K562 (cell line): ENCODE results near the gene MCC. TPM values are rescaled to one million over a fixed set of nuclear protein-coding genes. Genes with fewer than 3 reads are reported as not detected.

Source experiments
- ARNT ChIP-seq, 2 experiments: fragments of 450-650 bp; IDR thresholded peaks; 2 replicates each; pipeline ENCODE4 v1.6.1; 2016; ENCODE audit warnings: mild to moderate bottlenecking in 1 of 2
- HEY1 ChIP-seq: fragments of 250-450 bp; sonication (Bioruptor Pico); IDR thresholded peaks from 2 replicates; pipeline ENCODE4 v1.5.0; 2020; ENCODE audit warnings: mild to moderate bottlenecking, moderate library complexity, borderline replicate concordance
- polyA plus RNA-seq, 8 experiments: library from polyadenylated mRNA; depleted of rRNA in 4 of 8; stranded (reverse) in 5 of 8; unstranded in 3 of 8; fragments of >200 nt; fragmentation: Nextera tagmentation in 2 of 8; fragmentation: Illumina TruSeq in 1 of 8; extraction: Ambion mirVana in 2 of 8; extraction: Trizol in 1 of 8; gene quantifications; 2 replicates each; pipeline versions ENCODE4 v1.2.1 to v1.2.3, GENCODE V29; 2011 to 2014; ENCODE audit warnings: inconsistent platforms in 1 of 8, missing spikeins in 1 of 8
- total RNA-seq, 7 experiments: library from RNA; depleted of rRNA in 6 of 7; stranded (reverse); fragments of >200 nt in 6 of 7; fragmentation: Illumina TruSeq in 2 of 7; extraction: Trizol in 2 of 7; gene quantifications; 2 replicates each; pipeline versions ENCODE4 v1.2.1 to v1.2.3, GENCODE V29; 2011 to 2021; ENCODE audit warnings: low replicate concordance in 1 of 7
- TF ChIP-seq, protein P1 (sequence below): fragments of 250-450 bp; sonication (Bioruptor Pico); IDR thresholded peaks from 2 replicates; pipeline ENCODE4 v1.5.0; 2021; ENCODE audit warnings: mild to moderate bottlenecking, moderate library complexity
- TF ChIP-seq, protein P2 (sequence below): fragments of 450-650 bp; IDR thresholded peaks from 2 replicates; pipeline ENCODE4 v1.6.1; 2016; ENCODE audit warnings: mild to moderate bottlenecking, moderate library complexity
- TF ChIP-seq, protein P3 (sequence below), 2 experiments: fragments of 450-650 bp; conservative IDR thresholded peaks; 2 replicates each; pipeline ENCODE4 v1.6.1; 2017; ENCODE audit warnings: mild to moderate bottlenecking in 2 of 2, moderate library complexity in 2 of 2
- TF ChIP-seq, protein P4 (sequence below), 2 experiments: IDR thresholded peaks; 2 replicates each; pipeline ENCODE4 v1.6.1; 2012; ENCODE audit warnings: improper control_type of control experiment in 2 of 2, low read depth in 2 of 2, low read length in 2 of 2, borderline replicate concordance in 1 of 2

Gene MCC
- total and polyA plus RNA-seq, 9 of the 15 experiments (the other 6 are each of a cell fraction or from before 2014, with no cell fraction given): 0.04 to 0.24 (median 0.06) TPM; not detected in 1

DNA sequence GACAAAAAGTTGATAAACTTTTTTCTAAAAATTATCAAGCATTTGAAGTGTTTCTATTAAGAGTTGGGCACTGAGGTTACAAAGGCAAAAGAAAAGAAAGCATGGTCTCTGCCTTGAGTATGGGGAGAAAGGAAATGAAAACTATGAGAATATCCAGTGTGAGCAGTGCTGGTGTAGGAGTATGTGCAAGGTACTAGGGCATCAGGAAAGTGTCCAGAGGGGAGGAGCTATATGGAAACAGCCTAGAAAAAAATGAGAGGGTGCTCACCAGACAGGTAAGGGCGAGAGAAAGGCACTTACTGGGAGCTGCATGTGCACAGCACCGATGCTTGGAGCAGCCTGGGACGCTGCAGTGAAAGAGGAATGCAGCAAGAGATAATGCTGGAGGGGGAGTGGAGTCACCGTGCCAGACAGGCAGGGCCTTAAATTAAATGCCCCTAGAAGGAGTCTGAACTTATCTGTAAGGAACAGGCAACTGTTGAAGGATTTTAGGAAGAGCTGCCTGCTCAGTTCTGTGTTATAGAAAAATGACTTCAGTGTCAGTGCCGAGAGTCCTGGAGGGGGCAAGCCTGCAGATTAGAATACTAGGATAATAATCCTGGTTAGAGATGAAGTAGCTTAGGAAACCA is 14.0 kb downstream of the MCC start (continued):
- TF ChIP-seq, protein P1, sequence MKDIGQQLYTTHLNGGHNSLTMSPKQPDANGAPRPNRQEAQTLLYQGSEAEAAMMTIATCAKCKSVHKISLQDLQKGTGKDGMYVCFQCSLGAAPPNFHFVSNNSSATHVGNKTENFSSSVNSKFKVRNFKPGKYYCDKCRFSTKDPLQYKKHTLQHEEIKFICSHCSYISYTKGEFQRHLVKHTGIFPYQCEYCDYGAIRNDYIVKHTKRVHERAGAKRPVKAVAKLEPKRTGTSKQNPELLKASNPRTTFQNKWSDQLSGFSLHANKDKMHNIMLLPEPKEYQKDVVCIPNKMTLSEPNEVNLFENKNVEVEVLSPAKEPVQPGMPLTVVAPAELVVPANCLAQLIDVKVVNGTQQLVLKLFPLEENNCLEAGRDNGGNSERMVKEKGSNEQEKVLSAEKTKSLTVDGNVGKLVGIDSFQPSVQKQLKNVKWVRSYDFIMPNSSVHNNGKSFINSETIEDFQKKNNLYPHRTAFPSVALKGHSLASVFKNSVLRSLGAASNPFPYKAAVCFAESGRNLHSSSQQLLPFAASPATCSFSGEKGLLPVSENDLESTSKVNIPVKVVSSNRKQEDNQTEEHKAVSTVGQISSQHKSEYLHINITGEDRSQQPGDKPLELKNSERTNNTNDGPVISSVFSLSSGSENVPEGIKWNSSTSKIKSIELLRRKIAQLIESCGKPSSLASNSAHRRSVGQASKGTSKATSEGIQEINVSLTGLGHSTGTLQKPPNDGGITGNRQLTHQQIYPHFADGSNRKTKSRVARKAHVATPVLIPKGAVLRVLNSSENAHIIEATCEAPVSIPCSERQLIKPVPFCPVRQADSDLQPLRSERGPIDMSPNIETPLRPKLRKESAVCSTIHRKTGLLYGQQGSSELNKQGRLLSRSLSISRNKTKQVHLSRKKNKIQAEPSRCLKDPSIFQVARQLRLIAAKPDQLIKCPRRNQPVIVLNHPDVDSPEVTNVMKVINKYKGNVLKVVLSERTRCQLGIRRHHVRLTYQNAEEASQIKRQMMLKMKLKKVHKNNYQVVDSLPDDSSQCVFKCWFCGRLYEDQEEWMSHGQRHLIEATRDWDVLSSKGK: no peak
- TF ChIP-seq ARNT (IDR thresholded peaks at IDR 0.05): no peak
- TF ChIP-seq, protein P2, sequence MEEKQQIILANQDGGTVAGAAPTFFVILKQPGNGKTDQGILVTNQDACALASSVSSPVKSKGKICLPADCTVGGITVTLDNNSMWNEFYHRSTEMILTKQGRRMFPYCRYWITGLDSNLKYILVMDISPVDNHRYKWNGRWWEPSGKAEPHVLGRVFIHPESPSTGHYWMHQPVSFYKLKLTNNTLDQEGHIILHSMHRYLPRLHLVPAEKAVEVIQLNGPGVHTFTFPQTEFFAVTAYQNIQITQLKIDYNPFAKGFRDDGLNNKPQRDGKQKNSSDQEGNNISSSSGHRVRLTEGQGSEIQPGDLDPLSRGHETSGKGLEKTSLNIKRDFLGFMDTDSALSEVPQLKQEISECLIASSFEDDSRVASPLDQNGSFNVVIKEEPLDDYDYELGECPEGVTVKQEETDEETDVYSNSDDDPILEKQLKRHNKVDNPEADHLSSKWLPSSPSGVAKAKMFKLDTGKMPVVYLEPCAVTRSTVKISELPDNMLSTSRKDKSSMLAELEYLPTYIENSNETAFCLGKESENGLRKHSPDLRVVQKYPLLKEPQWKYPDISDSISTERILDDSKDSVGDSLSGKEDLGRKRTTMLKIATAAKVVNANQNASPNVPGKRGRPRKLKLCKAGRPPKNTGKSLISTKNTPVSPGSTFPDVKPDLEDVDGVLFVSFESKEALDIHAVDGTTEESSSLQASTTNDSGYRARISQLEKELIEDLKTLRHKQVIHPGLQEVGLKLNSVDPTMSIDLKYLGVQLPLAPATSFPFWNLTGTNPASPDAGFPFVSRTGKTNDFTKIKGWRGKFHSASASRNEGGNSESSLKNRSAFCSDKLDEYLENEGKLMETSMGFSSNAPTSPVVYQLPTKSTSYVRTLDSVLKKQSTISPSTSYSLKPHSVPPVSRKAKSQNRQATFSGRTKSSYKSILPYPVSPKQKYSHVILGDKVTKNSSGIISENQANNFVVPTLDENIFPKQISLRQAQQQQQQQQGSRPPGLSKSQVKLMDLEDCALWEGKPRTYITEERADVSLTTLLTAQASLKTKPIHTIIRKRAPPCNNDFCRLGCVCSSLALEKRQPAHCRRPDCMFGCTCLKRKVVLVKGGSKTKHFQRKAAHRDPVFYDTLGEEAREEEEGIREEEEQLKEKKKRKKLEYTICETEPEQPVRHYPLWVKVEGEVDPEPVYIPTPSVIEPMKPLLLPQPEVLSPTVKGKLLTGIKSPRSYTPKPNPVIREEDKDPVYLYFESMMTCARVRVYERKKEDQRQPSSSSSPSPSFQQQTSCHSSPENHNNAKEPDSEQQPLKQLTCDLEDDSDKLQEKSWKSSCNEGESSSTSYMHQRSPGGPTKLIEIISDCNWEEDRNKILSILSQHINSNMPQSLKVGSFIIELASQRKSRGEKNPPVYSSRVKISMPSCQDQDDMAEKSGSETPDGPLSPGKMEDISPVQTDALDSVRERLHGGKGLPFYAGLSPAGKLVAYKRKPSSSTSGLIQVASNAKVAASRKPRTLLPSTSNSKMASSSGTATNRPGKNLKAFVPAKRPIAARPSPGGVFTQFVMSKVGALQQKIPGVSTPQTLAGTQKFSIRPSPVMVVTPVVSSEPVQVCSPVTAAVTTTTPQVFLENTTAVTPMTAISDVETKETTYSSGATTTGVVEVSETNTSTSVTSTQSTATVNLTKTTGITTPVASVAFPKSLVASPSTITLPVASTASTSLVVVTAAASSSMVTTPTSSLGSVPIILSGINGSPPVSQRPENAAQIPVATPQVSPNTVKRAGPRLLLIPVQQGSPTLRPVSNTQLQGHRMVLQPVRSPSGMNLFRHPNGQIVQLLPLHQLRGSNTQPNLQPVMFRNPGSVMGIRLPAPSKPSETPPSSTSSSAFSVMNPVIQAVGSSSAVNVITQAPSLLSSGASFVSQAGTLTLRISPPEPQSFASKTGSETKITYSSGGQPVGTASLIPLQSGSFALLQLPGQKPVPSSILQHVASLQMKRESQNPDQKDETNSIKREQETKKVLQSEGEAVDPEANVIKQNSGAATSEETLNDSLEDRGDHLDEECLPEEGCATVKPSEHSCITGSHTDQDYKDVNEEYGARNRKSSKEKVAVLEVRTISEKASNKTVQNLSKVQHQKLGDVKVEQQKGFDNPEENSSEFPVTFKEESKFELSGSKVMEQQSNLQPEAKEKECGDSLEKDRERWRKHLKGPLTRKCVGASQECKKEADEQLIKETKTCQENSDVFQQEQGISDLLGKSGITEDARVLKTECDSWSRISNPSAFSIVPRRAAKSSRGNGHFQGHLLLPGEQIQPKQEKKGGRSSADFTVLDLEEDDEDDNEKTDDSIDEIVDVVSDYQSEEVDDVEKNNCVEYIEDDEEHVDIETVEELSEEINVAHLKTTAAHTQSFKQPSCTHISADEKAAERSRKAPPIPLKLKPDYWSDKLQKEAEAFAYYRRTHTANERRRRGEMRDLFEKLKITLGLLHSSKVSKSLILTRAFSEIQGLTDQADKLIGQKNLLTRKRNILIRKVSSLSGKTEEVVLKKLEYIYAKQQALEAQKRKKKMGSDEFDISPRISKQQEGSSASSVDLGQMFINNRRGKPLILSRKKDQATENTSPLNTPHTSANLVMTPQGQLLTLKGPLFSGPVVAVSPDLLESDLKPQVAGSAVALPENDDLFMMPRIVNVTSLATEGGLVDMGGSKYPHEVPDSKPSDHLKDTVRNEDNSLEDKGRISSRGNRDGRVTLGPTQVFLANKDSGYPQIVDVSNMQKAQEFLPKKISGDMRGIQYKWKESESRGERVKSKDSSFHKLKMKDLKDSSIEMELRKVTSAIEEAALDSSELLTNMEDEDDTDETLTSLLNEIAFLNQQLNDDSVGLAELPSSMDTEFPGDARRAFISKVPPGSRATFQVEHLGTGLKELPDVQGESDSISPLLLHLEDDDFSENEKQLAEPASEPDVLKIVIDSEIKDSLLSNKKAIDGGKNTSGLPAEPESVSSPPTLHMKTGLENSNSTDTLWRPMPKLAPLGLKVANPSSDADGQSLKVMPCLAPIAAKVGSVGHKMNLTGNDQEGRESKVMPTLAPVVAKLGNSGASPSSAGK: no peak
- TF ChIP-seq, protein P3, sequence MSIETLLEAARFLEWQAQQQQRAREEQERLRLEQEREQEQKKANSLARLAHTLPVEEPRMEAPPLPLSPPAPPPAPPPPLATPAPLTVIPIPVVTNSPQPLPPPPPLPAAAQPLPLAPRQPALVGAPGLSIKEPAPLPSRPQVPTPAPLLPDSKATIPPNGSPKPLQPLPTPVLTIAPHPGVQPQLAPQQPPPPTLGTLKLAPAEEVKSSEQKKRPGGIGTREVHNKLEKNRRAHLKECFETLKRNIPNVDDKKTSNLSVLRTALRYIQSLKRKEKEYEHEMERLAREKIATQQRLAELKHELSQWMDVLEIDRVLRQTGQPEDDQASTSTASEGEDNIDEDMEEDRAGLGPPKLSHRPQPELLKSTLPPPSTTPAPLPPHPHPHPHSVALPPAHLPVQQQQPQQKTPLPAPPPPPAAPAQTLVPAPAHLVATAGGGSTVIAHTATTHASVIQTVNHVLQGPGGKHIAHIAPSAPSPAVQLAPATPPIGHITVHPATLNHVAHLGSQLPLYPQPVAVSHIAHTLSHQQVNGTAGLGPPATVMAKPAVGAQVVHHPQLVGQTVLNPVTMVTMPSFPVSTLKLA (conservative IDR thresholded peaks at IDR 0.05): no peak
- TF ChIP-seq, protein P4, sequence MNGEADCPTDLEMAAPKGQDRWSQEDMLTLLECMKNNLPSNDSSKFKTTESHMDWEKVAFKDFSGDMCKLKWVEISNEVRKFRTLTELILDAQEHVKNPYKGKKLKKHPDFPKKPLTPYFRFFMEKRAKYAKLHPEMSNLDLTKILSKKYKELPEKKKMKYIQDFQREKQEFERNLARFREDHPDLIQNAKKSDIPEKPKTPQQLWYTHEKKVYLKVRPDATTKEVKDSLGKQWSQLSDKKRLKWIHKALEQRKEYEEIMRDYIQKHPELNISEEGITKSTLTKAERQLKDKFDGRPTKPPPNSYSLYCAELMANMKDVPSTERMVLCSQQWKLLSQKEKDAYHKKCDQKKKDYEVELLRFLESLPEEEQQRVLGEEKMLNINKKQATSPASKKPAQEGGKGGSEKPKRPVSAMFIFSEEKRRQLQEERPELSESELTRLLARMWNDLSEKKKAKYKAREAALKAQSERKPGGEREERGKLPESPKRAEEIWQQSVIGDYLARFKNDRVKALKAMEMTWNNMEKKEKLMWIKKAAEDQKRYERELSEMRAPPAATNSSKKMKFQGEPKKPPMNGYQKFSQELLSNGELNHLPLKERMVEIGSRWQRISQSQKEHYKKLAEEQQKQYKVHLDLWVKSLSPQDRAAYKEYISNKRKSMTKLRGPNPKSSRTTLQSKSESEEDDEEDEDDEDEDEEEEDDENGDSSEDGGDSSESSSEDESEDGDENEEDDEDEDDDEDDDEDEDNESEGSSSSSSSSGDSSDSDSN (IDR thresholded peaks at IDR 0.05; ENCODE audit: borderline replicate concordance in 1 of 2, low read depth in 2 of 2, low read length in 2 of 2): 0 out of 4 replicates have a peak, but pooled peaks of 1 of the 2 experiments have one; percentile 34
- no peak for TF ChIP-seq HEY1
